ENCODE measurements around the gene GEMIN7.

DNA sequence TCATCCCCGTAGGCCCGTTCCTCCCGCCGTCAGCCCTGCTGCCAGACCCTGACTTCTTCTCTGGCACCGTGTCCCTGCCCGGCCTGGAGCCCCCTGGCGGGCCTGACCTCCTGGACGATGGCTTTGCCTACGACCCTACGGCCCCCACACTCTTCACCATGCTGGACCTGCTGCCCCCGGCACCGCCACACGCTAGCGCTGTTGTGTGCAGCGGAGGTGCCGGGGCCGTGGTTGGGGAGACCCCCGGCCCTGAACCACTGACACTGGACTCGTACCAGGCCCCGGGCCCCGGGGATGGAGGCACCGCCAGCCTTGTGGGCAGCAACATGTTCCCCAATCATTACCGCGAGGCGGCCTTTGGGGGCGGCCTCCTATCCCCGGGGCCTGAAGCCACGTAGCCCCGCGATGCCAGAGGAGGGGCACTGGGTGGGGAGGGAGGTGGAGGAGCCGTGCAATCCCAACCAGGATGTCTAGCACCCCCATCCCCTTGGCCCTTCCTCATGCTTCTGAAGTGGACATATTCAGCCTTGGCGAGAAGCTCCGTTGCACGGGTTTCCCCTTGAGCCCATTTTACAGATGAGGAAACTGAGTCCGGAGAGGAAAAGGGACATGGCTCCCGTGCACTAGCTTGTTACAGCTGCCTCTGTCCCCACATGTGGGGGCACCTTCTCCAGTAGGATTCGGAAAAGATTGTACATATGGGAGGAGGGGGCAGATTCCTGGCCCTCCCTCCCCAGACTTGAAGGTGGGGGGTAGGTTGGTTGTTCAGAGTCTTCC lies 41.5 kb upstream of the GEMIN7 start:
- no peak for TF ChIP-seq CTCF (IDR thresholded peaks at IDR 0.05; ENCODE audit: low read depth, low read length, missing input control)
- TF ChIP-seq TAF1 (conservative IDR thresholded peaks at IDR 0.05): no peak
- no peak for TF ChIP-seq MAX (IDR thresholded peaks at IDR 0.05)
- TF ChIP-seq GABPA (IDR thresholded peaks at IDR 0.05 in 1 of 2, conservative IDR thresholded peaks at IDR 0.05 in 1 of 2): no peak
- TF ChIP-seq FOXA1 (IDR thresholded peaks at IDR 0.05): no peak
- no peak for TF ChIP-seq JUND (IDR thresholded peaks at IDR 0.05)
- TF ChIP-seq, protein P1, sequence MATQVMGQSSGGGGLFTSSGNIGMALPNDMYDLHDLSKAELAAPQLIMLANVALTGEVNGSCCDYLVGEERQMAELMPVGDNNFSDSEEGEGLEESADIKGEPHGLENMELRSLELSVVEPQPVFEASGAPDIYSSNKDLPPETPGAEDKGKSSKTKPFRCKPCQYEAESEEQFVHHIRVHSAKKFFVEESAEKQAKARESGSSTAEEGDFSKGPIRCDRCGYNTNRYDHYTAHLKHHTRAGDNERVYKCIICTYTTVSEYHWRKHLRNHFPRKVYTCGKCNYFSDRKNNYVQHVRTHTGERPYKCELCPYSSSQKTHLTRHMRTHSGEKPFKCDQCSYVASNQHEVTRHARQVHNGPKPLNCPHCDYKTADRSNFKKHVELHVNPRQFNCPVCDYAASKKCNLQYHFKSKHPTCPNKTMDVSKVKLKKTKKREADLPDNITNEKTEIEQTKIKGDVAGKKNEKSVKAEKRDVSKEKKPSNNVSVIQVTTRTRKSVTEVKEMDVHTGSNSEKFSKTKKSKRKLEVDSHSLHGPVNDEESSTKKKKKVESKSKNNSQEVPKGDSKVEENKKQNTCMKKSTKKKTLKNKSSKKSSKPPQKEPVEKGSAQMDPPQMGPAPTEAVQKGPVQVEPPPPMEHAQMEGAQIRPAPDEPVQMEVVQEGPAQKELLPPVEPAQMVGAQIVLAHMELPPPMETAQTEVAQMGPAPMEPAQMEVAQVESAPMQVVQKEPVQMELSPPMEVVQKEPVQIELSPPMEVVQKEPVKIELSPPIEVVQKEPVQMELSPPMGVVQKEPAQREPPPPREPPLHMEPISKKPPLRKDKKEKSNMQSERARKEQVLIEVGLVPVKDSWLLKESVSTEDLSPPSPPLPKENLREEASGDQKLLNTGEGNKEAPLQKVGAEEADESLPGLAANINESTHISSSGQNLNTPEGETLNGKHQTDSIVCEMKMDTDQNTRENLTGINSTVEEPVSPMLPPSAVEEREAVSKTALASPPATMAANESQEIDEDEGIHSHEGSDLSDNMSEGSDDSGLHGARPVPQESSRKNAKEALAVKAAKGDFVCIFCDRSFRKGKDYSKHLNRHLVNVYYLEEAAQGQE (IDR thresholded peaks at IDR 0.05): no peak
- no peak for TF ChIP-seq RAD21 (IDR thresholded peaks at IDR 0.05)
- no peak for TF ChIP-seq ZBTB33 (IDR thresholded peaks at IDR 0.05)
- no peak for TF ChIP-seq ATF3 (IDR thresholded peaks at IDR 0.05)
- TF ChIP-seq YY1 (IDR thresholded peaks at IDR 0.05): no peak
- TF ChIP-seq SP1 (IDR thresholded peaks at IDR 0.05): no peak
